Fibroblast of skin of left quadriceps (primary cell): ENCODE measurements around the gene ITIH2.
"Not testable (repeated sequence)": the region's sequence is repeated elsewhere in the genome, so short reads cannot be mapped to it uniquely, and the experiment has no call there.

Experiments used
- DNase-seq, 2 experiments: peaks; one replicate each; pipeline ENCODE4 v3.0.0-alpha.2; 2013; ENCODE audit warnings: low read depth in 2 of 2

The ITIH2 gene

GRCh38 chr10:7703140-7703539 is at the start of gene ITIH2:
ITIH2 (plus strand) TSS chr10:7703316; CDS start chr10:7703435, 119 bp downstream.
- DNase-seq = no peak

- not testable (repeated sequence) for DNase-seq
Observed at GRCh38 chr10:7657079-7657478, 46.0 kb upstream of the ITIH2 start.

DNA sequence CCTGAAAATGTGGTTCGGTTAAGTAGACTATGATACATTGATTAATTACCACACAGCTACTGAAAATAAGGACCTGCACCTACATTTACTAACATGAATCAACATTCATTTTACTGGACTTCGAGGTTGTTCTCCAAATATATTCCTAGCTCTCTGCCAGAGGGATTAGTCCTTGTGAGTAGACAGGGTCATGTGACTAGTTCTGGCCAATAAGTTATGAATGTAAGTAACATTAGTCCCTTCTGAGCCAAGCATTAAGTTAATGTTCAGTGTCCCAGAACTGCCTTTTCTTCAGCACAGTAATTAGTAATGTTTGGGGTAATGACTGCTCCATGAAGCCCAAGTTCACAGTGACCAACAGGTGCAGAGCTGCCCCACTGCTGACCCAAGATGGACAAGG is 45.6 kb upstream of the ITIH2 start:
- no peak for DNase-seq

- no peak for DNase-seq
Observed at GRCh38 chr10:7659560-7659959, 43.6 kb upstream of the ITIH2 start.

DNA sequence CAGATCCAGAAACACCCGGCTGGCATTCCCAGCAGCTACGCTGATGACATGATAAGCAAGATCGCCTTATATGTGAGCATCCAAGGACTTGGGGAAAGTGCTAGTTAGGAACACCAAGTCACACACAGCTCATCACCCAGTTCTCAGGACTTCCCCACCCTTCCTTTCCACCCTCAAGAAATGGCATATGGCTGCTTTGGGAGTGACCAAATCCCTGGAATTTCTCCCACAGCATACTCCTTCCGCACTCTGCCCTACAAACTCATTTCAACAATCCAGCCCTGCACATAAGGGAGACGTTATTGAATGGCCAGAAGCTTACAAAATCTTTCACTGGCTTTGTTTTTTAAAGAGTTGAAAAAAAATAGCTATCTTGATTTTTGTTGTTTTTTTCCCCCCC is 40.6 kb upstream of the ITIH2 start:
- no peak for DNase-seq

- no peak for DNase-seq
Observed at GRCh38 chr10:7664707-7665106, 38.4 kb upstream of the ITIH2 start.

- DNase-seq = no peak
Observed at GRCh38 chr10:7665767-7666166, 37.3 kb upstream of the ITIH2 start.

- no peak for DNase-seq
Observed at GRCh38 chr10:7666253-7667023, 36.7 kb upstream of the ITIH2 start, which contains the start of gene ITIH5. ITIH5 (minus strand) TSS chr10:7666966; CDS start chr10:7666892, 74 bp downstream.

DNA sequence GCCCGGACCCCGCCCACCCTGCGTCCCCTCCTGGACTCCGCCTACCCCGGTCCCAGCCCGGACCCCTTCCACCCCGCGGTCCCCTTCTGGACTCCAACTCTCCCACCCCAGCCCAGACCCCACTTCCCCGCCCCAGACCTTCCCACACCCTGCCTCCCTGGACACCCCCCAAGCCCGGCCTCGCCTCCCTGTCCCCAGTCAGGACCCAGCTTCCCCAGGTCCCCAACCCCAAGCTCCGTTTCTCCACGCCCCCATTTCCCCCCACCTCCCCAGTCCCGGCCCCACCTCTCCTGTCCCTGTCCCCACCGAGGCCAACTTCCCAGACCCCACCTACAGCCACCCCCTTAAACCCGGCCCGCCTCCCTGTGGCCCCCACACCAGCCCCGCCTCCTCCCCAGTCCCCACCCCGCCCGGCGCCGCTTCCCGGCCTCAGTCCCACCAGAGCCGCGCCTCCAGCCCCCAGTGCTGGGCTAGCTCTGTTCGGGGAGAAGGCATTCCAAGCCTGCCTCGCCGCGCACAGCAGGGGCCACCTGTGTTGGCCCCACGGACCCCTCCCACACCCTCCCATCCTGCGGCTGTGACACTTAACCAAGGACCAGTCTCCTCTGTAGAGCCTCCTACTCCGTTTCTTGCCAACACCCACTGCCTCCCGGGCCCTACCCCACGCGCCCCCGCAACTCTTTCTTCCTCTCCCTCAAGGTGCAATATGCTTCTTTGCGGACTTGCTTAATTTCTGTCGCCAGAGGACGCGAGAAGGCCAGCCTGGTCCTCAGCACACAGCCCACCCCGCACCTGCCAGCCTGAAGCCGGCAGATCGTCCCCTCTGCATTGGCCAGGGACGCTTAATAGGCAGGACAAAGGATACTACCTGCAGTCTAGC is 35.6 kb upstream of the ITIH2 start:
- no peak for DNase-seq

DNA sequence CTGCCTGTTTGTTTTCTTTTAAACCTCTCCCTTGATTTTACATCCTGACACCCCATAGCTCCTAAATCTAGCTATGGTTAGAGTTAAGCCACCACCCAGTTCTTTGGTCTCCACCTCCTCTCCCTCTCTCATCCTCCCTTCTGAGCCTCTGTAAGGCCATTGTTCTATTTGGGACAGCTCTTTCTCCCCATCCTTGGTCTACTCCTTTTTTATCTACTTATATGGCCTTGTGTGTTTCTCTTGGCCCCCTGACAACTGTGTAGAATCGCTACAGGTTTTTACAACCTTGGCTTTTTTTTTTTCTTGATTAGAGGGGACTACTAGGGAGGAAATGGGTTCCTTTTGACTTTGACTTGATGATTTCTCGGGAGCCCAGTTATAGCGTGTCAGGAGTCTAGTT is 33.0 kb upstream of the ITIH2 start:
- no peak for DNase-seq

DNA sequence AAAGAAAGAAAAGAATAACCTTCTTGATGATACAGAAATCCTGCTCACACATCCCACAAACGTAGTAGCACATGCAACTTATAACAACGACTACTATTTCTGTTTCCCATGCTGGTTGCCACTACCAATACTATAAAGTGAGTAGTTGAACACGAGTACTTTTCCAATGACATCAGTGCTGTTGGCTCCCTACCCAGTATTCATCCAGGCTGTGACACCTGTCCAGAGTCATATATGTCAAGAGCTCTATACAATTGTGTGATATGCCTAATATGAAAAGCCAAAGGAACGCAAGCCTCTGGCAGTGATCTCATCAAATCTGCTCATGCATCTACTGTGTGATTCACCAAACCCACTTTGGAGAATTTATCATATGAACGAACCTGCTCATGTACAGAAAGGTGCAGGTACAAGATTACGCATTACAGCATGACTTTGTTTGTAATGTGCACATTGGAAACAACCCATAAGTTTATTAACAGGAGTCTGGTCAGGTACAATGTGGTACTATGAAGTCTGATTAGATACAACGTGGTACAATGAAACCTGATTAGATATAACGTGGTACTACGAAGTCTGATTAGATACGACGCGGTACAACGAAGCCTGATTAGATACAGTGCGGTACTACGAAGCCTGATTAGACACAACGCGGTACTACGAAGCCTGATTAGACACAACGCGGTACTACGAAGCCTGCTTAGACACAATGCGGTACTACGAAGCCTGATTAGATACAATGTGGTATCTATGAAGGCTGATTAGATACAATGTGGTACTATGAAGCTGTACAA is 30.6 kb upstream of the ITIH2 start:
- DNase-seq = no peak

GRCh38 chr10:7679256-7679655 is 23.9 kb upstream of the ITIH2 start:
- DNase-seq = no peak

- DNase-seq = not testable (repeated sequence)
Observed at GRCh38 chr10:7680078-7680477, 23.0 kb upstream of the ITIH2 start.

DNA sequence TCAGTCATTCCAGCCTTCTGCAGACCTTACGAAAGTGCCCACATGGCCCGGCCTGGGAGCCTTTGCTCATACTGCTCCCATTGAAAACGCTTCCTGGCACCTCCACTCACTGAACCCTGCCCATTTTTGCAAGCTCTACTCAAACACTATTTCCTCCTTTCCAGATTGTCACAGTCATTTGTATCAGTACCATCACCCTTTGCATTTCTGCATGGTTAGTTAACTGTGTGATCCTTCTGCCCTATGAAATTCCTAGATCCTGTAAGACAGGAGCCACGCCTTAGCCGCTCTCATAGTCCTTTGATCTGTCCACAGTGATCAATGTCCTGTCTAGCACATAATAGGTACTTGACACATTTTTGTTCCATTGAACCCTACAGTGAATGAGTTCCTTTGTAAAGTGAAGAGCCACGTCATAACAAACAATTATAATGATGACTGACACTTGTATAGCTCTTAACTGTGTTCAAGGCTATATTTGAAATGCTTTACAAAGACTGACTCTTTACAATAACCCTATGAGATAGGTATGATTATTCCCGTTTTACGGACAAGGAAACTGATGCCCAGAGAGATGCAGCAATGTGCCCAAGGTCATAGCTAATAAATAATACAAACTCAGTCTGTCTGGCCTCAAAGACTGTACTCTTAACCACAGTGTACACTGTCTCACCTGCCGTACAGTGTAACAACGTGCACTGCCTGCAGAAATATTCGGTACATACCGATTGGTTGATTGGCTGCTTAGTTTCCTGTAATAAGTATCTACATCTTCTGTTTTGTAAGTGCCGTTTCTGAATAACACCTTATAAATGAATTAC is 16.6 kb upstream of the ITIH2 start:
- DNase-seq = no peak

DNA sequence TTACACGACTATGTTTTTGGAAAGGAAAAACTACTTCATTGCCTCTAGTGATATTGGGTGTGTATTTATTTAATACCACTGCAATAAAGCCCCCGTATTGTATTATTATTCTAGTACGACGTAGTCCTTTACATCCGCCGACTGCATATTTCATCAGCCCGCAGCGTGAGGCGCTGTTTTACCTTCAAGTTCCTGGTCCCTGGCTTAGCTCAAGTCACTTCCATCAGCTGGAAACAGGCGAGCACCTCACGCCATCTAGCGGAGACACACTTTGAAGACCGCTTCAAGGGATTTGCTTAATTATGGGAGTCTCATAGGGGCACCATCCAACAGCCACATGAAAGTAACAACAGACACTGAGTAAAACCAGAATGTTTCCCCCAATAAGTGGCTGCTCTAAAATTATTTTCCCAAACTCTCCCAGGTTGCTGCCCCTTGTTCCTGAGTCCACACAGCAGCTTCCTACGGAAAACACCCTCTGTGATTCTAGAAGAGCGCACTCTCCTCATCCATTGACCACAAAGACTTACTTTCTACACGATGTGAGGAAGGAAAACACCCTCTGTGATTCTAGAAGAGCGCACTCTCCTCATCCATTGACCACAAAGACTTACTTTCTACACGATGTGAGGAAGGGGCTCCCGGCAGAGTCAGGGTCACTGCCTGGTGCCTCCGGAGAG is 15.7 kb upstream of the ITIH2 start:
- DNase-seq = peak; percentile 53 to 58

GRCh38 chr10:7689591-7689990 is 13.5 kb upstream of the ITIH2 start:
- DNase-seq = no peak

DNA sequence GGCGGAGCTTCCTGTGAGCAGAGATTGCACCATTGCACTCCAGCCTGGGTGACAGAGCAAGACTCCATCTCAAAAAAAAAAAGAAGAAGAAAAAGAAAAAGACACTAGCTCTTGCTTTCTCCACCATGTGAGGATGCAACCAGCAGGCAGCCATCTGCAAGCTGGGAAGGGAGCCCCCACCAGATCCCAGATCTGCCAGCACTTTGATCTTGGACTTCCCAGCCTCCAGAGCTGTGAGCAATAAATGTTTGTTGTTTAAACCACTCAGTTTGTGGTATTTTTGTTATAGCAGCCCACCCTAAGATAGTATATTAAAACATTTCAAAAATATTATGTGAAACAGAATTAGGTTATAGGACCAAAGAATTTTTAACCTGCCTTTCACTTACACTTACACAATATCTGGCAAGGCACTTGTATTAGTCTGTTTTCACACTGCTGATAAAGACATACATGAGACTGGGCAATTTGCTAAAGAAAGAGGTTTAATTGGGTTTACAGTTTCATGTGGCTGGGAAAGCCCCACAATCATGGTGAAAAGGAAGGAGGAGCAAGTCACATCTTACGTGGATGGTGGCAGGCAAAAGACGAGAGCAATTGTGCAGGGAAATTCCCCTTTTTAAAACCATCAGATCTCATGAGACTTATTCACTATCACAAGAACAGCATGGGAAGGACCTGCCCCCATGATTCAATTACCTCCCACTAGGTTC is 12.1 kb upstream of the ITIH2 start:
- DNase-seq = not testable (repeated sequence)

DNA sequence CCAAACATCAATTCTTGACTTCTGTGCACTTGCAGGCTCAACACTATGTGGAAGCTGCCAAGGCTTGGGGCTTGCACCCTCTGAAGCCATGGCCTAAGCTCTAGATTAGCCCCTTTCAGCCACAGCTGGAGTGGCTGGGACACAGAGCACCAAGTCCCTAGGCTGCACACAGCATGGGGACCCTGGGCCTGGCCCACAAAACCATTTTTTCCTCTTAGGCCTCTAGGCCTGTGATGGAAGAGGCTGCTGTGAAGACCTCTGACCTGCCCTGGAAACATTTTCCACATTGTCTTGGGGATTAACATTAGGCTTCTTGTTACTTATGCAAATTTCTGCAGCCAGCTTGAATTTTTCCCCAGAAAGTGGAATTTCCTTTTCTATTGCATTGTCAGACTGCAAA is 10.7 kb upstream of the ITIH2 start:
- DNase-seq = not testable (repeated sequence)

DNA sequence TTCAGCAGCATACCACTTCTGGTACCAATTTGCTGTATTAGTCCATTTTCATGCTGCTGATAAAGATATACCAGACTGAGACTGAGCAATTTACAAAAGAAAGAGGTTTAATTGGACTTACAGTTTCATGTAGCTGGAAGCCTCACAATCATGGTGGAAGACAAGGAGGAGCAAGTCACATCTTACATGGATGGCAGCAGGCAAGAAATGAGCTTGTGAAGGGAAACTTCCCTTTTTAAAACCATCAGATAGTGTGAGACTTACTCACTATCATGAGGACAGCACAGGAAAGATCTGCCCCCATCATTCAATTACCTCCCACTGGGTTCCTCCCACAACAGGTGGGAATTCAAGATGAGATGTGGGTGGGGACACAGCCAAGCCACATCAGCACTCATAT is 9.9 kb upstream of the ITIH2 start:
- DNase-seq = not testable (repeated sequence)

DNA sequence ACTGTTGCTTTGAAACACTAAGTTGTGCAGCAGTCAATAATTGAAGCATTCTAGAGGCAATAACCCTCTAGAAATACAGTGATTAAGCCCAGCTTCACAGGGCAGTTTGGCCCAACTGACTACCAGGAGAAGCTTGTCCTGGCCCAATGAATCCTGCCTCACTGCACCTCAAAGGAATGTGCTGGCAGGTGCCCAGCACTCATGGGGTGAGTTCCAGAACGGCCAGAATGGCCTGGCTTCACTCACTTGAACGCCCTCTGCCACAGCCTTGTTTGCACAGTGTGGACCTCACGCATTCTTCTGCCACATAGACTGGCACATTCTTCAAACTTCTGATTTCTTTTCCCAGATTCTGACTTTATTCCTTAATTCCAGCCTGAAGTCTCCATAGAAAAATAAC is 6.6 kb upstream of the ITIH2 start:
- no peak for DNase-seq
